A549 (cell line): ENCODE data around the gene CFAP68.

Source experiments
- ATOH8 ChIP-seq: fragments of 250-450 bp; sonication (Bioruptor Pico); IDR thresholded peaks from 2 replicates; pipeline ENCODE4 v1.5.0; 2020; ENCODE audit warnings: low read depth, mild to moderate bottlenecking, moderate library complexity
- CHD2 ChIP-seq: fragments of 150-350 bp; IDR thresholded peaks from 2 replicates; pipeline ENCODE4 v1.6.1; 2014; ENCODE audit warnings: low read length; ENCODE audit not compliant: partially characterized antibody
- CHD4 ChIP-seq: fragments of 200-600 bp; sonication (generic); IDR thresholded peaks from 2 replicates; pipeline ENCODE4 v1.6.1; 2016; ENCODE audit warnings: antibody characterized with exemption, mild to moderate bottlenecking, borderline replicate concordance
- EP300 ChIP-seq, 2 experiments: fragments of >200 bp; sonication (Bioruptor Twin); formaldehyde crosslinking; IDR thresholded peaks; 2 replicates in 1 of 2; 3 replicates in 1 of 2; pipeline ENCODE4 v1.6.1; 2016 to 2017
- FOSL2 ChIP-seq, 2 experiments: fragments of 450-650 bp in 1 of 2; fragments of >200 bp in 1 of 2; sonication (Bioruptor Twin) in 1 of 2; formaldehyde crosslinking; IDR thresholded peaks; 2 replicates each; pipeline versions ENCODE4 v1.5.0 to v1.6.1; 2016 to 2020; ENCODE audit warnings: mild to moderate bottlenecking in 1 of 2, moderate library complexity in 1 of 2
- HOXA7 ChIP-seq: fragments of 250-450 bp; sonication (Bioruptor Pico); IDR thresholded peaks from 2 replicates; pipeline ENCODE4 v1.5.0; 2020; ENCODE audit warnings: mild to moderate bottlenecking, moderate library complexity
- JUN ChIP-seq, 2 experiments: fragments of >200 bp; sonication (Bioruptor Twin); formaldehyde crosslinking; IDR thresholded peaks; 2 replicates in 1 of 2; 3 replicates in 1 of 2; pipeline ENCODE4 v1.6.1; 2016 to 2017
- JUNB ChIP-seq: fragments of >200 bp; sonication (Bioruptor Twin); formaldehyde crosslinking; IDR thresholded peaks from 2 replicates; pipeline ENCODE4 v1.6.1; 2016
- KDM1A ChIP-seq: fragments of 200-600 bp; sonication (generic); IDR thresholded peaks from 2 replicates; pipeline ENCODE4 v1.6.1; 2016; ENCODE audit warnings: low read depth, mild to moderate bottlenecking
- PHF8 ChIP-seq: fragments of 200-600 bp; sonication (generic); IDR thresholded peaks from 2 replicates; pipeline ENCODE4 v1.6.1; 2016; ENCODE audit warnings: low read depth, mild to moderate bottlenecking, antibody characterized with exemption, moderate library complexity, borderline replicate concordance
- POLR2A ChIP-seq: IDR thresholded peaks from 2 replicates; pipeline ENCODE4 v1.6.1; 2012; ENCODE audit warnings: mild to moderate bottlenecking, low read length
- USF2 ChIP-seq: fragments of 450-650 bp; IDR thresholded peaks from 2 replicates; pipeline ENCODE4 v1.6.1; 2014; ENCODE audit warnings: antibody characterized with exemption
- TF ChIP-seq, protein P1 (sequence below): fragments of >200 bp; sonication (Bioruptor Twin); formaldehyde crosslinking; IDR thresholded peaks from 3 replicates; pipeline ENCODE4 v1.5.1; 2016

- TF ChIP-seq, protein P1, sequence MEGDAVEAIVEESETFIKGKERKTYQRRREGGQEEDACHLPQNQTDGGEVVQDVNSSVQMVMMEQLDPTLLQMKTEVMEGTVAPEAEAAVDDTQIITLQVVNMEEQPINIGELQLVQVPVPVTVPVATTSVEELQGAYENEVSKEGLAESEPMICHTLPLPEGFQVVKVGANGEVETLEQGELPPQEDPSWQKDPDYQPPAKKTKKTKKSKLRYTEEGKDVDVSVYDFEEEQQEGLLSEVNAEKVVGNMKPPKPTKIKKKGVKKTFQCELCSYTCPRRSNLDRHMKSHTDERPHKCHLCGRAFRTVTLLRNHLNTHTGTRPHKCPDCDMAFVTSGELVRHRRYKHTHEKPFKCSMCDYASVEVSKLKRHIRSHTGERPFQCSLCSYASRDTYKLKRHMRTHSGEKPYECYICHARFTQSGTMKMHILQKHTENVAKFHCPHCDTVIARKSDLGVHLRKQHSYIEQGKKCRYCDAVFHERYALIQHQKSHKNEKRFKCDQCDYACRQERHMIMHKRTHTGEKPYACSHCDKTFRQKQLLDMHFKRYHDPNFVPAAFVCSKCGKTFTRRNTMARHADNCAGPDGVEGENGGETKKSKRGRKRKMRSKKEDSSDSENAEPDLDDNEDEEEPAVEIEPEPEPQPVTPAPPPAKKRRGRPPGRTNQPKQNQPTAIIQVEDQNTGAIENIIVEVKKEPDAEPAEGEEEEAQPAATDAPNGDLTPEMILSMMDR: no peak
- TF ChIP-seq JUNB: no peak
- no peak for TF ChIP-seq CHD2
- TF ChIP-seq PHF8: no peak
- no peak for TF ChIP-seq EP300 (IDR thresholded peaks at IDR 0.05)
- TF ChIP-seq KDM1A: no peak
- TF ChIP-seq ATOH8 (CRISPR knock-in tag): no peak
- no peak for TF ChIP-seq CHD4
- TF ChIP-seq HOXA7 (CRISPR knock-in tag): no peak
- no peak for TF ChIP-seq POLR2A
- no peak for TF ChIP-seq USF2
- no peak for TF ChIP-seq JUN (IDR thresholded peaks at IDR 0.05)
- no peak for TF ChIP-seq FOSL2 (IDR thresholded peaks at IDR 0.05)
- no peak for TF ChIP-seq FOSL2 (CRISPR knock-in tag; IDR thresholded peaks at IDR 0.05)
Measured at GRCh38 chr11:111913997-111914396, 34.7 kb downstream of the CFAP68 start.
